Prostate gland (tissue), 2 donors: ENCODE data around the gene CT83.

Experiments used
- POLR2A ChIP-seq: fragments of 450-650 bp; IDR thresholded peaks from one replicate; pipeline ENCODE4 v1.6.1; 2016; ENCODE audit warnings: antibody characterized with exemption, mild to moderate bottlenecking
- POLR2AphosphoS5 ChIP-seq: sonication (generic); formaldehyde crosslinking; IDR thresholded peaks from one replicate; pipeline ENCODE4 v1.6.1; 2017; ENCODE audit warnings: antibody characterized with exemption
- TF ChIP-seq, protein P1 (sequence below), 4 experiments: fragments of 200-600 bp in 2 of 4; fragments of 450-650 bp in 2 of 4; sonication (generic) in 2 of 4; IDR thresholded peaks; 1 replicate in 3 of 4; 2 replicates in 1 of 4; pipeline ENCODE4 v1.5.1; 2016 to 2019; ENCODE audit warnings: antibody characterized with exemption in 4 of 4, mild to moderate bottlenecking in 2 of 4, moderate library complexity in 2 of 4

DNA sequence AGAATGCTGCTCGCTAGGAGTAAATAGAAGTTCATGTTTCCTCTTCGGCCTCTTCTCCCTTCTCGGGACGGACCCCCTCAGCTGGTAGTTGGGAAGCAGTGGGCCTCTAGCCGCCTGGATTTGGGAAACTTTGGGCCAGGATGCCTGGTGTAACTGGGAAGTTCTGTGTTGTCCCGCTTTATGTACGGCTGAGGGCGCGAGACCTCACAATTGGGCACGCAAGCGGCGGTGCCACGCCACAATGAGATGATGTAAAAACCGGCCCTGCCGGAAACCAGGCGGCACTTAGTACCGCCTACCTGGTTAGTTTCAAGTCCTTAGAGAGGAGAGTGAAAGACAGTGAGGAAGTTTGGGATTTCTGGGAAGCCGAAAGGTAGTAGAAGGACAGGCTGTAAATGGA, at the start of gene CT83:
- TF ChIP-seq, protein P1, sequence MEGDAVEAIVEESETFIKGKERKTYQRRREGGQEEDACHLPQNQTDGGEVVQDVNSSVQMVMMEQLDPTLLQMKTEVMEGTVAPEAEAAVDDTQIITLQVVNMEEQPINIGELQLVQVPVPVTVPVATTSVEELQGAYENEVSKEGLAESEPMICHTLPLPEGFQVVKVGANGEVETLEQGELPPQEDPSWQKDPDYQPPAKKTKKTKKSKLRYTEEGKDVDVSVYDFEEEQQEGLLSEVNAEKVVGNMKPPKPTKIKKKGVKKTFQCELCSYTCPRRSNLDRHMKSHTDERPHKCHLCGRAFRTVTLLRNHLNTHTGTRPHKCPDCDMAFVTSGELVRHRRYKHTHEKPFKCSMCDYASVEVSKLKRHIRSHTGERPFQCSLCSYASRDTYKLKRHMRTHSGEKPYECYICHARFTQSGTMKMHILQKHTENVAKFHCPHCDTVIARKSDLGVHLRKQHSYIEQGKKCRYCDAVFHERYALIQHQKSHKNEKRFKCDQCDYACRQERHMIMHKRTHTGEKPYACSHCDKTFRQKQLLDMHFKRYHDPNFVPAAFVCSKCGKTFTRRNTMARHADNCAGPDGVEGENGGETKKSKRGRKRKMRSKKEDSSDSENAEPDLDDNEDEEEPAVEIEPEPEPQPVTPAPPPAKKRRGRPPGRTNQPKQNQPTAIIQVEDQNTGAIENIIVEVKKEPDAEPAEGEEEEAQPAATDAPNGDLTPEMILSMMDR (IDR thresholded peaks at IDR 0.05) = no peak
- TF ChIP-seq POLR2A (no peak), POLR2AphosphoS5 (no peak)
